ENCODE results near the gene VAMP8.
A peak's percentile ranks its signal among the peaks of the same experiment; 100 is the strongest.
"Not testable (repeated sequence)": the region's sequence is repeated elsewhere in the genome, so short reads cannot be mapped to it uniquely, and the experiment has no call there.

Gene VAMP8

DNA sequence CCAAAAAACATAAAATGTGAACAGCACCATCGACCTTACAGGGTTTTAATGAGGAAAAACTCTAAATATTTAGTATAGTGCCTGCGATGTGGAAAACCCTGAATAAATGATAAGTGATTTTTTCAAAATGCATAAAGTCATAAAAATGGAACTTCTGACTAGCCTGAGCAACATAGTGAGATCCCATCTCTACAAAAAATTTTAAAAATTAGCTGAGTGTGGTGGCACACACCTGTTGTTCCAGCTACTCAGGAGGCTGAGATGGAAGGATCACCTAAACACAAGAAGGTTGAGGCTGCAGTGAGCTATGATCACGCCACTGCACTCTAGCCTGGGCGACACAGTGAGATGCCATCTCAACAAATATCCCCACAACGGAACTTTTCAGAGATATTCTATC lies 20.3 kb upstream of the VAMP8 start:
- DNase-seq (ENCODE audit: low spot score) = no peak
- H3K4me3 ChIP-seq = no peak overlapping the region
- no peak for TF ChIP-seq CTCF (IDR thresholded peaks at IDR 0.05)

GRCh38 chr2:85558160-85558559 lies 19.2 kb upstream of the VAMP8 start:
- TF ChIP-seq CTCF (IDR thresholded peaks at IDR 0.05) = no peak
- no peak for DNase-seq (ENCODE audit: low spot score)
- no peak overlapping the region for H3K27ac ChIP-seq

More for the DNA sequence above, 20.3 kb upstream of the VAMP8 start:
- H3K27ac ChIP-seq = no peak overlapping the region

GRCh38 chr2:85560403-85560726 lies 17.0 kb upstream of the VAMP8 start:
- not testable (repeated sequence) for H3K27ac ChIP-seq; DNase-seq (ENCODE audit: low spot score)
- peak overlapping the region; percentile 89 for H3K4me3 ChIP-seq

More at GRCh38 chr2:85558160-85558559, 19.2 kb upstream of the VAMP8 start:
- no peak overlapping the region for H3K4me3 ChIP-seq

DNA sequence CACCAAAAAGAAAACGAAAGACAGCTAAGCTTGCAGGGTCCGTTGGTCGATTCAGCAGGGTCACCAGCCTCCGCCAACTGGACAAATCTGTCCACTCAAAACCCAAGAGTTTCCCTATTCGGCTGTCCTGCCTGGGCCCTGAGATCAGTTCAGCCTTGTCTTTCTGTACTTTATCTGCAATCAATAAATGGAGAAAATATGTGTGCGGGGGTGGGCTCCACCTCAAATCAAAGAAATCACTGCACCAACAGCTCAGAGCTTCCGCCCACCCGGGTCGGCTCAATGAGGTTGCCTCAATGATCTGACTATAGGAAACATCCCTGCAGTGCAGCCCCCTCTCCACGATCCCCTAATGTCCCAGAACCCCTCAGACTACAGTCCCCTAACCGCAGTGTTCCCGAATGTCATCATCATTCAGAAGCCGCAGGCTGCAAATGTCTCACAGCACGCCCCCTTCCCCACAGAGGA lies 16.5 kb upstream of the VAMP8 start:
- H3K4me3 ChIP-seq = peak overlapping the region; percentile 89
- TF ChIP-seq CTCF (IDR thresholded peaks at IDR 0.05) = no peak
- peak overlapping the region; percentile 79 to 91 for H3K27ac ChIP-seq
- DNase-seq (ENCODE audit: low spot score) = no peak

DNA sequence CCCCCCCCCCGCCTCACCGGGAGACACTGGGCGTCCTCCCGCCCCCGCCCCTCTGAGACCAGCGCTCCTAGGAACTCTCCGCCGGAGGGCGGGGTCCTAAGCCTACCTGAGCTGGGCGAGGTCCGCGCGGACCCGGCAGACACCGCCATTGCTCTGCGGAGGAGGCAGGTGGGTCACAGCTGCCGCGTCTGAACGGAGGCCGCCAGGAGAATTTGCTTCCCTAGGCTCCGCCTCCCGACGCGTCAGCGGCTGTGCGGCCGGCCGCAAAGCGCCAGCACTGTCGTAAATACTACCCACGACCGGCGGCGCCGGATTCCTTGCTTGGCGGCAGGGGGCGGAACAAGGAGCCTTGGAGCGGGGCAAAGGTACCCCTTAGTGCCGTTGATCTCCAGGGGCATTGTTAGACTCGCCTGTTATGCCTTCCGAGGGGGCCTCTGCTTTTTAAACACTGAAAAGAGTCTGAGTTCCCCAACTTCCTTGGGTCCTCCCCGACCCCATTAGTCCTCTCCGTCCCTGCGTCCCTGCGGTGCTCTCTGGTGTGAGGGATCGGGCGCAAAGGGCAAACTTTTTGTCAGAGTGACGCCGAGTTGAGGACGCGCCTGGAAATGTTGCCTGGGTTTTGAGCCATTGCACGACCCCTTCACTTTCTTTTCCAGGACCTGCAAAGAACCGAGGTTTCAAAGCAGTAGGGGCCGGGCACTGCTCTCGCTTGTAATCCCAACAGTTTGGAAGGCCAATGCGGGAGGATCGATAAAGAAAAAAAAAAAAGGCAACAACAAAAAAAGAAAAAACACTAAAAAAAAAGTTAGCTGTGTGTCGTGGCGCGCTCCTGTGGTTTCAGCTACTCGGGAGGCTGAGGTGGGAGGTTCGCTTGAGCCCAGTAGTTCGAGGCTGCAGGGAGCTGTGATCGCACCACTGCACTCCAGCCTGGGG lies 15.8 kb upstream of the VAMP8 start, which contains the start of gene GGCX:
TSS of gene GGCX (minus strand) at position 214 of the 933 bp plus-strand sequence. CDS start at position 149, 65 bp downstream.
- no peak for TF ChIP-seq CTCF (IDR thresholded peaks at IDR 0.05)
- Histone ChIP-seq H3K4me3 (peak within 1 kb of the TSS; percentile 89), H3K27ac (peak within 1 kb of the TSS; percentile 79 to 91)
- peak; percentile 96 for DNase-seq (ENCODE audit: low spot score)

GRCh38 chr2:85564144-85564563 lies 13.2 kb upstream of the VAMP8 start:
- DNase-seq (ENCODE audit: low spot score) = no peak

DNA sequence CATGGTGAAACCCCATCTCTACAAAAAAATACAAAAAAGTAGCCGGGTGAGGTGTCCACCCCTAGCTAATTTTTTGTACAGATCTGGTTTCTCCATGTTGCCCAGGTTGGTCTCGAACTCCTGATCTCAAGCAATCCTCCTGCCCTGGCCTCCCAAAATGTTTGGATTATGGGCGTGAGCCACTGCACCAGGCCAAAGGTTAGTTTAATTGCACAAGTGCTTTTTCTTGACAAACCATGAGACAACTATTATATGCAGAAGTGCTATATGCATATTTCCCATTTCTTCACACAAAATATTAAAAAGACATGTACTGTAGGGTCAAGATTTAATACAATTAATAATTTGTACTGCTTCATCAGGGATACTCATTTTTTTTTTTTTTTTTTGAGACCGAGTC lies 11.1 kb upstream of the VAMP8 start:
- TF ChIP-seq CTCF (IDR thresholded peaks at IDR 0.05) = no peak
- Histone ChIP-seq H3K27ac (no peak overlapping the region), H3K4me3 (no peak overlapping the region)

More at GRCh38 chr2:85564144-85564563, 13.2 kb upstream of the VAMP8 start:
- Histone ChIP-seq H3K4me3 (no peak overlapping the region), H3K27ac (no peak overlapping the region)
- TF ChIP-seq CTCF (IDR thresholded peaks at IDR 0.05) = no peak

More for the DNA sequence above, 11.1 kb upstream of the VAMP8 start:
- DNase-seq (ENCODE audit: low spot score) = no peak

Data from coronary artery (tissue), 2 donors.